Measurements from ENCODE around the gene FAM3A.

FAM3A gene

DNA sequence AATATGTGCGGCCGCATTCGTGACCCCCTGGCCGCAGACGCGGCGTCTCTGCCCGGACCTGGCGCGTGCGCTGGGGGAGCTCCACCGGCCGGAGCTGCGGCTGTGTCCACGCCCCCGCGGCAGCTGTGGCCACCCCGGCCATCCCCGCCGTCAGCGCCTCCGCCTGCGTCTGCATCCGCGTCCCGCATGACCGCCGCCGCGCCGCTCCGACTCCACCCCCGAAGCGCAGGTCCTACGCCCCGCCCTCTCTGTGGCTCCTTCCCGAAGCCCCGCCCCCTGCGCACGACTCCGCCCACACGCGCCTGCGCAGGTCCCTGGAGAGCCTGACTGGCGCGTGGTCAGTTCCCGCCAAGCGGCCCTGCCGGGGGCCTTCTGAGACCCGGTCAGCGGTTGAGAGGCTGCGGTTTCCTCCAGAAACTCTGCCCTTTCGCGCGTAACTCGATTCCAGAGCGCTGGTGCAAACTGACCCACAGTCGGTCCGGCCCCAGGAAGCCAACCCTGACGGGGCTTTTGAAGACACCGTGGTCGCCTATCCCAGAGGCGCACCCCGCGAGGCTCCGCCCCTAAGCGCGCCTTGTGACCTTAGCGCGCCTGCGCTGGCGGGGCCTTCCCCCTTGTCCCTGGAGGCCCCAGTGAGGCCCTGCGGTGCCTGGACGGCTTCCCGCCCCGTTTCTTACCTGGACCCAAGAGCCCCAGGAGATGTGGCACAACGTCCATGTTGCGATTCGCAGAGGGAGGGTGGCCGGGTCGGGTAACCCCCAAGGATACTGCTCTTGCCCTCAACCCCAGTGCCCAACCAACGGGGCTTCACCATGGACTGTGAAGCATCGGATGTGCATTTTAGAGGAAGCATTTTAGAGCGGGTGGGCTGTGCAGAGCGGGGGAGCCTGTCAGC is 37.1 kb downstream of the FAM3A start, which contains the start of gene LAGE3:
Gene LAGE3, minus strand, starts transcription at position 554 of the 895 bp plus-strand sequence. Its CDS starts 366 bp downstream, at position 188.
- DNase-seq: peak; percentile 93

DNA sequence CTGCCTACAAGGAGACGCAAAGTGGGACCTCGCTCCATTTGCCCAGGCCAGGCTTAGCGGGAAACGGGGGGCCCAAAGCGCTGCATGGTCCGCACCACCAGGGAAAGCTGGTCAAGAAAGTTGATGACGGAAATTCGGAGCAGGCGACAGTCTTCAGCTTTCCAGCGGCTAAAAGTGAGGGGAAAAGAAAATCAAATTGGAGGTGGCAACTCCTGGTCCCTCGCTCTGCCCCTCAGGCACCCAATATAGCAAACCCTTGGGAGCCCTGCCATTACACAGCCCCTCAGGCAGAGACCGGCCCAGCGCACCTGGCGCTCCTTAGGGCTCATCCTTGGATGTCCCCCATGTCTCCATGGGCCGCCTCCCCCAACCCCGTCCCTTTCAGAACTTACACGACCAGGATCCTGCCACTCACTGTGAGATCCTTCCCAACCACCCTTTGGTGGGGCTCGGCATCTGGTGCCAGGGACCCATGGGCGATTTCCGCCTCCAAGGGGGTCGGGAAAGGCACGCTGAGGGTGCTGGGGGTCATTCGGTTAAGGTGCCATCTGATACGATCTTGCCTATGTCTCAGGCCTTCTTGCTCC is 38.0 kb downstream of the FAM3A start:
- no peak for DNase-seq

DNA sequence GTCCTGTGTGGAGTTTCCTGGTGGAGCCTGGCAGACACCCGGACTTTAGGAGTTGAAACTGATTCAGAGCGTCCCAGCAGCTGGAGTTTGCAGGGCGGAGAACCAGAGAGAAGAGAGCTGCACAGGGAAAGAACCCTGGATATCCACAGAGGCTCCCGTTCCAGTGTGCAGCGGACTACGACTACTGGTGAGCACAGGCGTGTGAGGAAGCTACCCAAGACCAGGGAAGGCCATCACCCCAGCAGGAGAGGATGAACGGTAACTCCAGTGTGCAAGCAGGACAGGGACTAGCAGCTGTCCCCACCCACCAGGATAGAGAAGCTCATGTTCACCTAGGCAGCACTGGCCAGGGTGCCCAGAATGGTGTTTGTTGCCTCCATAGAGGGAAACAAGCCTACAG is 39.2 kb downstream of the FAM3A start:
- DNase-seq: no peak

DNA sequence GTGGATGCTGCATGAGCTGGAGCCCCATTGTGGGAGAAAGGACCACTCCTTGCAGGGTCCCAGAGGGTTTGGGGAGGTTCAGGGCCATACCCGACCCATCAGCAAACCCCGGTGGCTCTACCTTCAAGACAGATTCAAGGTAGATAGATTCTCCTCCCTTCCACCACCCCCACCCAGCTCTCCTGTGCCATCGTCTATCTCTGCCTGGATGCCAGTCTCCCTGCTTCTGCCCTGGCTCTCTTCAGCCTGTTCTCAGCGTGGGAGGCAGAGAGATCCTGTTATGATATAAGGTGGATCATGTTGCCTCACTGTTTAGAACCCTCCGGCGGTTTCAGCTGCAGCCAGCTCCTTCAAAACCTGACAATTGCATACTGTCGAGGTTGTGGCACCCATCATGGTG is 42.3 kb downstream of the FAM3A start:
- DNase-seq: no peak

DNA sequence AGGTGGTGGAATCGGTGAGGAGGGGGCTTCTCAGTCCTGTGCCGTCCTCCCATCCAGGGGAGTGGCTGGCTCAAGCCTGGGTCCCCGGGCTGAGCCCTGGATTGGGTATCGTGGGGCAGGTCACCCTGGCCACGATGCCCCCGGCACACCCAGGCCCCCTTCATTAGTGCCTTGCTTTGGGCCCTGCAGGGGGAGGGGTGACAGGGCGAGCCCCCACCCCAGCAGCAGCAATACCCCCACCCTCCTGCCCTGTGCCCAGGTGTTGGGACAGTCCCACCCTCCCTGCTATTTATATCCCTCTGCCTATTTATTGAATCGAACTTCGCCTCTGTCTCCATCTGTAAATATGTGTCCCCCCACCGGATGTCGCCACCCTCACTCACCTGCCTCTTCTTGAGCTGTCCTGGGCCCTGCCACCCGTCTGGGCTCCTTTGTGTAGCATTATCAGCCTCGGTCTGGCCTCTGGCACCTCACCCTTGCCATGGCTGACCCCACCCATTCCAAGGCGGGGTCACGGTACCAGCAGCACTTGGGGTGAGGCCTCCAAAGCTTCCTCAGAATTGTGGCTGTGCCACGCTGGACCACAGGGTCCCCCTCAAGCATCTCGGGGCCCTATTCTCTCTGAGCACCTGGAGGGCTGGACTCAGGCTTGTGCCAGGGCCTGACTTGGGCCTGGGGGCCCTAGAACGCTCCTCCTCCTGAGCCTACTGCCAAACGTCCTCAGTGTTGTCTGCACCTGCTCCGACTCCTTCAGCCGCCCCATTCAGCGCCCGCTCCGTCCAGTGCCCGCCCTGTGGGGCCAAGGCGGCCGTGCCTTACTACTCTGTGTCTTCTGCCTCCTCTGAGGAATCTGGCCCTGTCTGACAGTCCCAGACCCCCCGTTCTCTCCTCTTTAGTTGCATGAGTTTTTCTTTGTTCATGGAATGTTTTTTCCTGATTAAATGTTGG is 43.1 kb downstream of the FAM3A start:
- DNase-seq: no peak

DNA sequence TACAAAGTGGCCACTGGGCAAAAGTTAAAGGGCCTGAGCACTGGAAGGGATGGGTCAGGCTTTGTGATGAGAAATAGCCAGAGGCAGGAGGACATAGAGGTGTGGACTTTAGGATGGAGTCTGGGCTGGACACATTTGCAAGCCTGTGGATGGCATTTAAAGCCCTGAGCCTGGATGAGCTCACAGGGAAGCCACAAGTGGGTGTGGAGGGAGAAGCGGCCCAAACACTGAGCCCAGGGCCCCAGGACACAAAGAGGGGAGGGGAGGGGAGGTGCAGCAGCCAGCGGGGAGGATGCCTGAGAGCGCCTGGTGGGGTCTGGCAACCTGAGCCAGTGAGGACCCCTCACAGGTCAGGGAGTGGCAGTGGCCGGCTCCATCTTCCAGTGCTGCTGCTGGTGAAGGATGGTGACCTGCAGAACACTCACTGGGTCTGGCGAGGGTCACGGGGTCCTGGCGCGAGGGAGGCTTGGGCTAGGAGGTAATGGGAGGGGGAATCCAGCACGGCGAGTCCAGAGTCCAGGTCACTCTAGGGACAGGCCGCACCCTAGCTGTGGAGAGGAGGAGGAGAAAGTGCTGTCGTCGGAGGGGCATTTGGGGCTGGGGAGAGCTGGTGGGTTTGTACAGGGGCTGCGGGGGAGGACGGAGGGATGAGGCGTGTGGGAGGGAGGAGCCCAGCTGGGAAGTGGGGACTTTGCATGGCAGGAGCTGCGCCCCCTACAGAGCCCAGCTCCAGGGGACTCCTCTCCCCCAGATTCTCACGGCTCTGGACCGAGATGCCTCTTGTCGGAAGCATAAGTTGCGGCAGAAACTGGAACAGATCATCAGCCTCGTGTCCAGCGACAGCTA is 44.0 kb downstream of the FAM3A start:
- DNase-seq: no peak

DNA sequence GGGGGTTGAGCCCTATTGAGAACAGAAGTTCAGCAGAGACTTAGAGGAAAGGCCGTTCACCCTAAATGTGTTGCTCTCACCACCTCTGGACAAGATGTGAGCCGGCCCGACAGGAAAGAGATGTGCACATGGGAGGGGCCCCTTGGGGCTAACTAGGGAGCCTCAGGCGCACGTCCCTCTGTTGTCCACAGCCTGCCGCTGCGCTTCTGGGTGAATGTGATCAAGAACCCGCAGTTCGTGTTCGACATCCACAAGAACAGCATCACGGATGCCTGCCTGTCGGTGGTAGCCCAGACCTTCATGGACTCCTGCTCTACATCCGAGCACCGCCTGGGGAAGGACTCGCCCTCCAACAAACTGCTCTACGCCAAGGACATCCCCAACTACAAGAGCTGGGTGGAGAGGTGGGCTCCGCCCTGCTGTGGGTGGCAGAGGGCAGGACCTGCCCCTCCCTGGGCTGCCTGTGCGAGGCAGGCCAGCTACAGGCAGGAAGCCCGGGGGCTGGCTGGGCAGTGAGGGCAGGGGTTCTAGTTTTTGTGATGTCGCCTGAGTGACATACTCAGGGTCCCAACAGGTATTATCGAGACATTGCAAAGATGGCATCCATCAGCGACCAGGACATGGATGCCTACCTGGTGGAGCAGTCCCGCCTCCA is 45.0 kb downstream of the FAM3A start:
- DNase-seq: no peak

DNA sequence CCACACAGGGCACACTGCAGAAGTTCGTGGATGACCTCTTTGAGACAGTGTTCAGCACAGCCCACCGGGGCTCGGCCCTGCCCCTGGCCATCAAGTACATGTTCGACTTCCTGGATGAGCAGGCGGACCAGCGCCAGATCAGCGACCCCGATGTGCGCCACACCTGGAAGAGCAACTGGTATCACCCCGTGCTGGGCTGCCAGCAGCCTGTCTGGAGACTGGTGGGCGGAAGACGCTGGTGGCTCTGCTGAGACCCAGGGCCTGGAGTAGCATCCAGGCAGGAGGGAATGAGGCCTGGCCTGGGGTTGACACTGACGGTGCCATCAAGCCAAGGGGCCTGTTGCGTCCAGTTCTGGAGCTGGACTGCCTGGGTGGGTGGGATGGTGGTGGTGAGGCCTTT is 45.6 kb downstream of the FAM3A start:
- DNase-seq: no peak

DNA sequence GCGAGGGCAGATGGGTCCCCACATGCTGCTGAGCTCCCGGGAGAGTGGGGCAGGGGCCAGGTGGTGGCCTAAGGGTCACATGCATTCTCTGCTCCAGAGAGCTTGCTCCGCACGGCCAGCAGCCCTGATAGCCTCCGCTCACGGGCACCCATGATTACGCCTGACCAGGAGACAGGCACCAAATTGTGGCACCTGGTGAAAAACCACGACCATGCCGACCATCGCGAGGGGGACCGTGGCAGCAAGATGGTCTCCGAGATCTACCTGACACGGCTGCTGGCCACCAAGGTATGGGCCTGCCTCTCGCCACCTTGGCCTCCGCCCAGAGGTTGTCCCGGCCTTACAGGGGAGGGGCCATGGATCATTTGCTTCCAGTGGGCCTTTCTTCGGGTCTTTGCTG is 46.2 kb downstream of the FAM3A start:
- no peak for DNase-seq

DNA sequence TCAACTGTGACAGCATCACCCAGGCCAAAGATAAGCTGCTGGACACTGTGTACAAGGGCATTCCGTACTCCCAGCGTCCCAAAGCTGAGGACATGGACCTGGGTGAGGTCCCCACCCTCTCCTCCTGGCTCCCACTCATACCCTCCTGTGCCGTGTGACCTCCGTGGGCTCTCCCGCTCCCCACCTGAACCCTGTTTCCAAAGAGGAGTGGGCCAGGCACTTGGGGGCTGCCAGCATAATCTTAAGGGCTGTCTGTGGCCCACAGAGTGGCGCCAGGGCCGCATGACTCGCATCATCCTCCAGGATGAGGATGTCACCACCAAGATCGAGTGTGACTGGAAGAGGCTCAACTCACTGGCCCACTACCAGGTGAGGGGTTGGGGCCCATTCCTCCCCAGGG is 46.9 kb downstream of the FAM3A start:
- no peak for DNase-seq

DNA sequence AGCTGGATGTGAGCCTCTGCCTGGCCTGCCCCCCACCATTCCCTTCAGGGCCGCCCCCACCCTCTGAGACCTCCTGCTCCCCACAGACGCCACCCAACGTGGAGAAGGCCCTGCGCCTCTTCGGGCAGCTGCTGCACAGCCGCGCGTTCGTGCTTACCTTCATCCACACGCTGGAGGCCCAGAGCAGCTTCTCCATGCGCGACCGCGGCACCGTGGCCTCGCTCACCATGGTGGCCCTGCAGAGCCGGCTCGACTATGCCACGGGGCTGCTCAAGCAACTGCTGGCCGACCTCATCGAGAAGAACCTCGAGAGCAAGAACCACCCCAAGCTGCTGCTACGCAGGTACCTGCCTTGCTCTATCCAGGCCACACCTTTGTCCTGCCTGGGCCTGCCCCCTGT is 47.8 kb downstream of the FAM3A start:
- DNase-seq: no peak

DNA sequence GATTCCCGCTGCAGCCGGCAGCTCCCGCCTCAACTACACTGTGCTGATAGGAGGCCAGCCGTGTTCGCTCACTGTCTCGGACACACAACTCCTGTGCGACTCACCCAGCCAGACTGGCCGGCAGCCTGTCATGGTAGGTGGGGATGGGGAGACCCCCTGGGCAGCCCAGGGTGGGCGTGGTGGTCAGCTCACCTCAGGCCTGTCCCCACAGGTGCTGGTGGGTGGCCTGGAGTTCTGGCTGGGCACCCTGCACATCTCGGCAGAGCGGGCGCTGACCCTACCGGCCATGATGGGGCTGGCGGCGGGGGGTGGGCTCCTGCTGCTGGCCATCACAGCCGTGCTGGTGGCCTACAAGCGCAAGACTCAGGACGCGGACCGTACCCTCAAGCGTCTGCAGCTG is 48.5 kb downstream of the FAM3A start:
- DNase-seq: no peak

DNA sequence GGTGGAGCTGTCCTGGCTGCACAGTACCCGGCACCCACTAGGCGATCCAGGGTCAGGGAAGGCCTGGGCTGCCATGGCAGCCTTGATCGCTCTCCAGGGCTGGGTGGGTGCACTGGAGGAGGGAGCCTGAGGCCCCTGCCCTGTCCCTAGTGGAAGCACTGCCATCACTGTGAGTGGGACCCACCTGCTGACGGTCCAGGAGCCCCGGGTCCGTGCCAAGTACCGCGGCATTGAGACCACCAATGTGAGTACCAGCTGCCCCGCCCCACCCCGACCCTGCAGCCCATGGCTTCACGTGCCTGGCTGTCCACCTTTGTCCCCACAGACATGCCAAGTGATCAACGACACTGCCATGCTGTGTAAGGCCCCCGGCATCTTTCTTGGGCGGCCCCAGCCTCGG is 49.1 kb downstream of the FAM3A start:
- DNase-seq: no peak

DNA sequence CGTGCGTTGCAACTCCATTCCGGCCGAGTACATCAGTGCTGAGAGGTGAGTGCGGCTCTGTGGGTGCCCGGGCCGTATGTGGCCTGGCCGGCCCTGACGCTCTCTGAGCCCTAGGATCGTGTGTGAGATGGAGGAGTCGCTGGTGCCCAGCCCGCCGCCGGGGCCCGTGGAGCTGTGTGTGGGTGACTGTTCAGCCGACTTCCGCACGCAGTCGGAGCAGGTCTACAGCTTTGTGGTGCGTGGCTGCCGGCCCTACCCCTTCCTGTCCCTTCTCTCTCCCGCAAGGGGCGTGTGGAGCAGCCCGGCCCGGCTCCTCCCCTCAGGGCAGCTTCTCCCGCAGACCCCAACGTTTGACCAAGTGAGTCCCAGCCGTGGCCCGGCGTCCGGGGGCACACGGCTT is 50.0 kb downstream of the FAM3A start:
- DNase-seq: no peak

DNA sequence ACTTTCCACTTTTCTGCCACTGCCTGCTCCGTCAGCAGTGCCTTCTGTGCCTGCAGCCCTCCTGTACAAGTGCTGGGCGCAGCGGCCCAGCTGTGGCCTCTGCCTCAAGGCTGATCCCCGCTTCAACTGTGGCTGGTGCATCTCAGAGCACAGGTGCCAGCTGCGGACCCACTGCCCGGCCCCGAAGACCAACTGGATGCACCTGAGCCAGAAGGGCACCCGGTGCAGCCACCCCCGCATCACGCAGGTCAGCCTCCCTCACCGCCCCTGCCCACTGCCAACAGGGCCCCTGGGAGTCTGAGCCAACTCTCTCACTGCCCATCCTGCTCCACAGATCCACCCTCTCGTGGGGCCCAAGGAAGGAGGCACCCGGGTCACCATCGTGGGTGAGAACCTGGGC is 50.4 kb downstream of the FAM3A start:
- DNase-seq: no peak

DNA sequence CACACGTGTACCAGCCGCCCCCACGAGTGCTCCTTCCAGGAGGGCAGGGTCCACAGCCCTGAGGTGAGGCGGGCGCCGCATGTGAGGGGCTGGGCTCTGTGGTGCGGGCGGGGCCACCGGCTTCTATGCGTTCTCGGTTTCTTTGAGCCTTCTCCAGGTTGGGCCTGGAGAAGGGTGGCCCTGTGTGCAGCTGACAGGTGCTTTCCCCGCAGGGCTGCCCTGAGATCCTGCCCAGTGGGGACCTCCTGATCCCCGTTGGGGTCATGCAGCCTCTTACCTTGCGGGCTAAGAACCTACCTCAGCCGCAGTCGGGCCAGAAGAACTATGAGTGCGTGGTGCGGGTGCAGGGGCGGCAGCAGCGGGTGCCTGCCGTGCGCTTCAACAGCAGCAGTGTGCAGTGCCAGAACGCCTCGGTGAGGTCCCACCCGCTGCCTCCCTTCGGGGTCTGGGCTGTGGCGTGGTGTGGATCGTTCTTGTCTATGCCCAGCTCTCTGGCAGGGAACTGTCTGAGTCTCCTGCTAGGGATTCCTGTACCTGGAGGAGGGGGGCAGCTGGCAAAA is 51.1 kb downstream of the FAM3A start:
- DNase-seq: no peak

DNA sequence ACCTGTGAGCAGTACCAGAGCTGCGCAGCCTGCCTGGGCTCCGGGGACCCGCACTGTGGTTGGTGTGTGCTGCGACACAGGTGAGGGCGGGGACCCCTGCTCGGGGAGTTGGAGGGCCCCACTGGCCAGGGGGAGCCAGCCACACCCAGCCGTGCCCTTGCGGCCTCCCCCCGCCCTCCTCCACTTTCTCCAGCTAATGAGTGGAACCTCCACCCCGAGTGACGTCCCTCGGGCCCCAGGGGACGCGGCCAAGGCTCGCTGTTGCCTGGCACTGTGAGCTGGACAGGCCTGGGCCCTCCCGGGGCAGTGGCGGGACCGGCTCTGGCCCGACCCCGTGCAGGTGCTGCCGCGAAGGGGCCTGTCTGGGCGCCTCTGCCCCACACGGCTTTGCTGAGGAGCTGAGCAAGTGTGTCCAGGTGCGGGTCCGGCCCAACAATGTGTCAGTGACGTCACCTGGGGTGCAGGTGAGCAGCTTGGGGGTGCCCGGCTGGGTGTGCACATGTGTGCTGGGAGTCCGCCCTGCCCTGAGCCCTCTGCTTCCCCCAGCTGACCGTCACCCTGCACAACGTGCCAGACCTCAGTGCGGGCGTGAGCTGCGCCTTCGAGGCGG is 52.3 kb downstream of the FAM3A start:
- DNase-seq: no peak

DNA sequence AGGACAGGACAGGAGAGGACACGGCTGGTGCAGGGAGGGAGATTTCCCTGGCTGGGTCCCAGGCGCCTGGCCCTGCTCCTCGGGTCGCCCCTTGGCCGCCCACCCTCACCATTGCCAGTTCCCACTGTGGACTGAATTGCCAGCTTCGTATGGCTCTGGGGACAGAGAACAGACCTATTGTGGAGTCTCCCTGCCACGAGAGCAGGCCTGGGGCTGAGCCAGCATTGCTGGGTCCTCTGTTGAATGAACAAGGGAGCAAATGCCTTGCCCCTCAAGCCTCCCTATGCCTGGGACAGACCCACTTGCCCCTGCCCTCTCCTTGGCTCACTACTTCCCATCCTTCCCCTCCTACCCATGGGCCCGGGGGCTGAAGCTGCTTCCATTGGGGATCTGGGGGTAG is 53.6 kb downstream of the FAM3A start:
- no peak for DNase-seq

DNA sequence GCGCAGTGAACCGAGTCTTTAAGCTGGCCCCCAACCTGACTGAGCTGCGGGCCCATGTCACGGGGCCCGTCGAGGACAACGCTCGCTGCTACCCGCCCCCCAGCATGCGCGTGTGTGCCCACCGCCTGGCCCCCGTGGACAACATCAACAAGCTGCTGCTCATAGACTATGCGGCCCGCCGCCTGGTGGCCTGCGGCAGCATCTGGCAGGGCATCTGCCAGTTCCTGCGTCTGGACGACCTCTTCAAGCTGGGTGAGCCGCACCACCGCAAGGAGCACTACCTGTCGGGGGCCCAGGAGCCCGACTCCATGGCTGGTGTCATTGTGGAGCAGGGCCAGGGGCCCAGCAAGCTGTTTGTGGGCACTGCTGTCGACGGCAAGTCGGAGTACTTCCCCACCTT is 55.7 kb downstream of the FAM3A start:
- no peak for DNase-seq

DNA sequence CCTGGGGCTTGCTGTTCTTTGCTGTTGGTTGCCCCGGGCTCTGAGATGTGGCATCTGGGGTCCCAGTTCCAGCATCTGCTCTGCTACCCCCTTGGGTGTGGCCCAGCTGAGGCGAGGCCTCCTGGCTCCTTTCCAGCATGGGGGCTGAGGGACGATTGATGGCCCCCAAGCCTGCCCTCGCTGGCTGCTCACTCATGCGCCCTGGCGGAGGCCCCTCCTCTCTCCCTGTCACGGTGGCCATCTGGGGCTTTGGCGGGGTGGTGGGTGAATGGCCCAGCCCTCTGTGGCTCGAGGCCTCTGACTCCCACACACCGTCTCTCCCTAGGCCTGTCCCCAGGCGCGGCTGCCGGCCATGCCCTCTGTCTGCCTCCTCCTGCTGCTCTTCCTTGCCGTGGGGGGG is 56.2 kb downstream of the FAM3A start:
- no peak for DNase-seq
